K562 (cell line): Measurements from ENCODE around the gene FRMD5. TPM values are rescaled to one million over a fixed set of nuclear protein-coding genes. Genes with fewer than 3 reads are reported as not detected.
A peak's percentile ranks its signal among the peaks of the same experiment; 100 is the strongest.

ENCODE experiments used
- CREB1 ChIP-seq, 2 experiments: sonication (generic) in 1 of 2; formaldehyde crosslinking in 1 of 2; IDR thresholded peaks; 2 replicates each; pipeline versions ENCODE4 v1.6.1 to v1.8.0; 2012 to 2022; ENCODE audit warnings: inconsistent platforms in 1 of 2, mild to moderate bottlenecking in 1 of 2, missing genetic modification reagents in 1 of 2, moderate library complexity in 1 of 2
- DIDO1 ChIP-seq: fragments of 450-650 bp; IDR thresholded peaks from 2 replicates; pipeline ENCODE4 v1.6.1; 2016; ENCODE audit warnings: low read depth, missing biosample characterization, missing genetic modification characterization
- ELF1 ChIP-seq: fragments of 200-800 bp; sonication (Bioruptor generic); IDR thresholded peaks from 2 replicates; pipeline ENCODE4 v1.6.1; 2016; ENCODE audit warnings: missing genetic modification characterization, missing compliant biosample characterization
- JUNB ChIP-seq: fragments of 450-650 bp; formaldehyde crosslinking; conservative IDR thresholded peaks from 2 replicates; pipeline ENCODE4 v1.4.0; 2020; ENCODE audit warnings: mild to moderate bottlenecking
- KLF1 ChIP-seq: fragments of 450-650 bp; IDR thresholded peaks from 2 replicates; pipeline ENCODE4 v1.6.1; 2016; ENCODE audit warnings: missing genetic modification characterization, missing compliant biosample characterization
- RAD21 ChIP-seq, 2 experiments: fragments of 250-450 bp in 1 of 2; fragments of 450-650 bp in 1 of 2; sonication (Bioruptor Pico) in 1 of 2; formaldehyde crosslinking in 1 of 2; IDR thresholded peaks in 1 of 2; conservative IDR thresholded peaks in 1 of 2; 2 replicates each; pipeline versions ENCODE4 v1.4.0 to v1.8.0; 2020 to 2022; ENCODE audit warnings: mild to moderate bottlenecking in 2 of 2, moderate library complexity in 1 of 2
- SP2 ChIP-seq: IDR thresholded peaks from 2 replicates; pipeline ENCODE4 v1.6.1; 2011; ENCODE audit warnings: mild to moderate bottlenecking, low read depth, low read length, moderate library complexity; ENCODE audit not compliant: poor library complexity, severe bottlenecking; ENCODE audit errors: extremely low read depth
- ZNF23 ChIP-seq: fragments of 250-450 bp; sonication (Bioruptor Pico); IDR thresholded peaks from 2 replicates; pipeline ENCODE4 v1.4.0; 2020; ENCODE audit warnings: mild to moderate bottlenecking
- ZZZ3 ChIP-seq: fragments of 450-650 bp; IDR thresholded peaks from 2 replicates; pipeline ENCODE4 v1.6.1; 2016; ENCODE audit warnings: antibody characterized with exemption, mild to moderate bottlenecking, moderate library complexity
- polyA plus RNA-seq, 8 experiments: library from polyadenylated mRNA; depleted of rRNA in 4 of 8; stranded (reverse) in 5 of 8; unstranded in 3 of 8; fragments of >200 nt; fragmentation: Nextera tagmentation in 2 of 8; fragmentation: Illumina TruSeq in 1 of 8; extraction: Ambion mirVana in 2 of 8; extraction: Trizol in 1 of 8; gene quantifications; 2 replicates each; pipeline versions ENCODE4 v1.2.1 to v1.2.3, GENCODE V29; 2011 to 2014; ENCODE audit warnings: inconsistent platforms in 1 of 8, missing spikeins in 1 of 8
- total RNA-seq, 7 experiments: library from RNA; depleted of rRNA in 6 of 7; stranded (reverse); fragments of >200 nt in 6 of 7; fragmentation: Illumina TruSeq in 2 of 7; extraction: Trizol in 2 of 7; gene quantifications; 2 replicates each; pipeline versions ENCODE4 v1.2.1 to v1.2.3, GENCODE V29; 2011 to 2021; ENCODE audit warnings: low replicate concordance in 1 of 7
- TF ChIP-seq, protein P1 (sequence below): fragments of 250-450 bp; sonication (Bioruptor Pico); IDR thresholded peaks from 2 replicates; pipeline ENCODE4 v1.8.0; 2022; ENCODE audit warnings: inconsistent platforms
- TF ChIP-seq, protein P2 (sequence below): fragments of 250-450 bp; sonication (Bioruptor Pico); IDR thresholded peaks from 2 replicates; pipeline ENCODE4 v1.8.0; 2021; ENCODE audit warnings: borderline replicate concordance, mild to moderate bottlenecking, moderate library complexity; ENCODE audit not compliant: poor library complexity, severe bottlenecking
- TF ChIP-seq, protein P3 (sequence below): IDR thresholded peaks from 2 replicates; pipeline ENCODE4 v1.6.1; 2014; ENCODE audit warnings: antibody characterized with exemption
- TF ChIP-seq, protein P4 (sequence below): fragments of 450-650 bp; formaldehyde crosslinking; IDR thresholded peaks from 2 replicates; pipeline ENCODE4 v1.4.0; 2022; ENCODE audit warnings: mild to moderate bottlenecking, moderate library complexity
- TF ChIP-seq, protein P5 (sequence below): fragments of 250-450 bp; sonication (Bioruptor Pico); IDR thresholded peaks from 2 replicates; pipeline ENCODE4 v1.4.0; 2020; ENCODE audit warnings: mild to moderate bottlenecking, moderate library complexity
- TF ChIP-seq, protein P6 (sequence below): fragments of 250-450 bp; sonication (Bioruptor Pico); IDR thresholded peaks from 2 replicates; pipeline ENCODE4 v1.8.0; 2022; ENCODE audit warnings: moderate library complexity, mild to moderate bottlenecking, inconsistent platforms
- TF ChIP-seq, protein P7 (sequence below): sonication (generic); formaldehyde crosslinking; IDR thresholded peaks from 2 replicates; pipeline ENCODE4 v1.8.0; 2022; ENCODE audit warnings: mild to moderate bottlenecking, missing genetic modification reagents

FRMD5 gene
- total and polyA plus RNA-seq, 9 of the 15 experiments (the other 6 are each of a cell fraction or from before 2014, with no cell fraction given) = 0.13 to 0.38 TPM; not detected in 7

DNA sequence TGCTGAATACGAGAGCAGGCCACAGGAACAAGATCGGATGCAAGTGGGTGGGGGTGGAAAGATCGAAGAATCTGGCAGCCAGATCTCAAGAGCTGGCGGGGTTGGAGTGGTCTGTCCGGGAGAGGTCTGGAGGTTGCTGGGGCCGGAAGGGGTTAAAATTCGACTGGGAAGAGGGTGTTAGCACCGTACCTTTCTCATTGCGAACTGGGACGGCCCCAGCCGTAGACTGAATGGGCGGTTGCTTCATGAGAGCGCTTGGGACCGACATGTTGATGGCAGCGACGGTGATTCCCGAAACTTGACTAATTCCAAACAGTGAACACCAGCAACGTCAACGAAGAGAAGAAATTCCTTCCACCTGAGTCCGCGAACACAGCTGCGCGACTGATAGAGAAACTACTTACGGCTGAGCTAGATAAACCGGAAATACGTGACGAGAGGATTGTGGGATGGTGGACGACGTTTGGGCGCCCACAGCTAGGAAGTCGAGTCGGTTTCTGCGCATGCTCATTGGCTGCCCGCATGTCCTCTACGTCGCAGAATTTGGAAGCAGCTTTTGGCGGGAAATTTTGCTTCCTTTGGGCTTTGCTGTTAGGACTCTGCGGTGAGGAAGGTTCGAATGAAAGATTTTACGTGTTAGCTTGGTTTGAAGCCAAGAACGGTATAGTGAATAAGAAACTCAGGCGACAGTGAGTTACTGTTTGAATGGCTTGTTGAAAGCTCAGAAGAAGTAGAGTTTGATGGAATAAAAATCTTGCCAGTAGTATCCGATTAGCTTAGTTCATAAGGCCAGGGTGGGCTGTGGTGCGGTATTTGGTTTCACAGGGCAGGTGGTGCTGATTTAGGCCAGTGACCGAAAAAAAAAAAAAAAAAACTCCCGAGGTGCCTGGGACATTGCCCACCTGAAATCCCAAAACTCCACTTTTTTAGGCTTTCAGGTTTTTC, 370.5 kb downstream of the FRMD5 start, which contains the start of gene MFAP1 (continued):
- TF ChIP-seq, protein P1, sequence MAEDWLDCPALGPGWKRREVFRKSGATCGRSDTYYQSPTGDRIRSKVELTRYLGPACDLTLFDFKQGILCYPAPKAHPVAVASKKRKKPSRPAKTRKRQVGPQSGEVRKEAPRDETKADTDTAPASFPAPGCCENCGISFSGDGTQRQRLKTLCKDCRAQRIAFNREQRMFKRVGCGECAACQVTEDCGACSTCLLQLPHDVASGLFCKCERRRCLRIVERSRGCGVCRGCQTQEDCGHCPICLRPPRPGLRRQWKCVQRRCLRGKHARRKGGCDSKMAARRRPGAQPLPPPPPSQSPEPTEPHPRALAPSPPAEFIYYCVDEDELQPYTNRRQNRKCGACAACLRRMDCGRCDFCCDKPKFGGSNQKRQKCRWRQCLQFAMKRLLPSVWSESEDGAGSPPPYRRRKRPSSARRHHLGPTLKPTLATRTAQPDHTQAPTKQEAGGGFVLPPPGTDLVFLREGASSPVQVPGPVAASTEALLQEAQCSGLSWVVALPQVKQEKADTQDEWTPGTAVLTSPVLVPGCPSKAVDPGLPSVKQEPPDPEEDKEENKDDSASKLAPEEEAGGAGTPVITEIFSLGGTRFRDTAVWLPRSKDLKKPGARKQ (CRISPR knock-in tag) = no peak
- TF ChIP-seq, protein P2, sequence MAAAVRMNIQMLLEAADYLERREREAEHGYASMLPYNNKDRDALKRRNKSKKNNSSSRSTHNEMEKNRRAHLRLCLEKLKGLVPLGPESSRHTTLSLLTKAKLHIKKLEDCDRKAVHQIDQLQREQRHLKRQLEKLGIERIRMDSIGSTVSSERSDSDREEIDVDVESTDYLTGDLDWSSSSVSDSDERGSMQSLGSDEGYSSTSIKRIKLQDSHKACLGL = no peak
- TF ChIP-seq KLF1 (no peak), RAD21 (CRISPR knock-in tag; conservative IDR thresholded peaks at IDR 0.05 in 1 of 2, IDR thresholded peaks at IDR 0.05 in 1 of 2) (no peak), JUNB (CRISPR knock-in tag) (no peak), SP2 (peak; percentile 49), CREB1 (IDR thresholded peaks at IDR 0.05) (peak; percentile 89), CREB1 (CRISPR knock-in tag; IDR thresholded peaks at IDR 0.05) (peak; percentile 90), DIDO1 (tag) (no peak; the same call in 1 of the 2 replicates), ELF1 (tag) (peak; percentile 95), ZNF23 (CRISPR knock-in tag) (no peak), ZZZ3 (no peak; the same call in 1 of the 2 replicates)
- TF ChIP-seq, protein P3, sequence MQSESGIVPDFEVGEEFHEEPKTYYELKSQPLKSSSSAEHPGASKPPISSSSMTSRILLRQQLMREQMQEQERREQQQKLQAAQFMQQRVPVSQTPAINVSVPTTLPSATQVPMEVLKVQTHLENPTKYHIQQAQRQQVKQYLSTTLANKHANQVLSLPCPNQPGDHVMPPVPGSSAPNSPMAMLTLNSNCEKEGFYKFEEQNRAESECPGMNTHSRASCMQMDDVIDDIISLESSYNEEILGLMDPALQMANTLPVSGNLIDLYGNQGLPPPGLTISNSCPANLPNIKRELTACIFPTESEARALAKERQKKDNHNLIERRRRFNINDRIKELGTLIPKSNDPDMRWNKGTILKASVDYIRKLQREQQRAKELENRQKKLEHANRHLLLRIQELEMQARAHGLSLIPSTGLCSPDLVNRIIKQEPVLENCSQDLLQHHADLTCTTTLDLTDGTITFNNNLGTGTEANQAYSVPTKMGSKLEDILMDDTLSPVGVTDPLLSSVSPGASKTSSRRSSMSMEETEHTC = no peak
- TF ChIP-seq, protein P4, sequence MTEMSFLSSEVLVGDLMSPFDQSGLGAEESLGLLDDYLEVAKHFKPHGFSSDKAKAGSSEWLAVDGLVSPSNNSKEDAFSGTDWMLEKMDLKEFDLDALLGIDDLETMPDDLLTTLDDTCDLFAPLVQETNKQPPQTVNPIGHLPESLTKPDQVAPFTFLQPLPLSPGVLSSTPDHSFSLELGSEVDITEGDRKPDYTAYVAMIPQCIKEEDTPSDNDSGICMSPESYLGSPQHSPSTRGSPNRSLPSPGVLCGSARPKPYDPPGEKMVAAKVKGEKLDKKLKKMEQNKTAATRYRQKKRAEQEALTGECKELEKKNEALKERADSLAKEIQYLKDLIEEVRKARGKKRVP (CRISPR knock-in tag) = no peak
- TF ChIP-seq, protein P5, sequence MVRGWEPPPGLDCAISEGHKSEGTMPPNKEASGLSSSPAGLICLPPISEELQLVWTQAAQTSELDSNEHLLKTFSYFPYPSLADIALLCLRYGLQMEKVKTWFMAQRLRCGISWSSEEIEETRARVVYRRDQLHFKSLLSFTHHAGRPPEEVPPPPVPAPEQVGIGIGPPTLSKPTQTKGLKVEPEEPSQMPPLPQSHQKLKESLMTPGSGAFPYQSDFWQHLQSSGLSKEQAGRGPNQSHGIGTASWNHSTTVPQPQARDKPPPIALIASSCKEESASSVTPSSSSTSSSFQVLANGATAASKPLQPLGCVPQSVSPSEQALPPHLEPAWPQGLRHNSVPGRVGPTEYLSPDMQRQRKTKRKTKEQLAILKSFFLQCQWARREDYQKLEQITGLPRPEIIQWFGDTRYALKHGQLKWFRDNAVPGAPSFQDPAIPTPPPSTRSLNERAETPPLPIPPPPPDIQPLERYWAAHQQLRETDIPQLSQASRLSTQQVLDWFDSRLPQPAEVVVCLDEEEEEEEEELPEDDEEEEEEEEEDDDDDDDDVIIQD = no peak
- TF ChIP-seq, protein P6, sequence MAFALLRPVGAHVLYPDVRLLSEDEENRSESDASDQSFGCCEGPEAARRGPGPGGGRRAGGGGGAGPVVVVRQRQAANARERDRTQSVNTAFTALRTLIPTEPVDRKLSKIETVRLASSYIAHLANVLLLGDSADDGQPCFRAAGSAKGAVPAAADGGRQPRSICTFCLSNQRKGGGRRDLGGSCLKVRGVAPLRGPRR (CRISPR knock-in tag) = no peak
- TF ChIP-seq, protein P7, sequence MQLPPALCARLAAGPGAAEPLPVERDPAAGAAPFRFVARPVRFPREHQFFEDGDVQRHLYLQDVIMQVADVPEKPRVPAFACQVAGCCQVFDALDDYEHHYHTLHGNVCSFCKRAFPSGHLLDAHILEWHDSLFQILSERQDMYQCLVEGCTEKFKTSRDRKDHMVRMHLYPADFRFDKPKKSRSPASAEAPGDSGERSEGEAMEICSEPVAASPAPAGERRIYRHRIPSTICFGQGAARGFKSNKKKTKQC (CRISPR knock-in tag) = peak; percentile 76
